ENCODE results near the gene NCOR1.

Gene NCOR1

GRCh38 chr17:16002708-16003260, 212.6 kb downstream of the NCOR1 start:
- Histone ChIP-seq H3K4me3 (ENCODE audit: low read length) (no peak overlapping the region), H4K20me1 (ENCODE audit: control insufficient read depth, insufficient read depth, low read depth, low read length) (peaks cover 19% of the 10 kb centered on the region)

GRCh38 chr17:16001226-16001897, 214.0 kb downstream of the NCOR1 start:
- Histone ChIP-seq H3K9me2 (replicated peaks; ENCODE audit: control insufficient read depth, low read length) (no peaks in the 10 kb centered on the region), H3K27ac (ENCODE audit: low read depth, low read length) (no peak overlapping the region), H3K36me3 (ENCODE audit: control insufficient read depth, low read length) (peaks cover 64% of the 10 kb centered on the region), H3K9me3 (ENCODE audit: control insufficient read depth, insufficient read depth, low read length) (no peaks in the 10 kb centered on the region), H3K79me2 (ENCODE audit: control insufficient read depth, low read length) (peaks cover 54% of the 10 kb centered on the region), H3K4me1 (ENCODE audit: control insufficient read depth, low read length) (peaks cover 21% of the 10 kb centered on the region), H3K27me3 (ENCODE audit: control insufficient read depth, low read length) (no peaks in the 10 kb centered on the region), H3K4me3 (ENCODE audit: low read length) (peak overlapping the region; percentile 96), H3F3A (ENCODE audit: control insufficient read depth, insufficient read depth) (peaks cover 10% of the 10 kb centered on the region), H3K4me2 (ENCODE audit: low read length) (peak overlapping the region; percentile 62), H4K20me1 (ENCODE audit: control insufficient read depth, insufficient read depth, low read depth, low read length) (peaks cover 19% of the 10 kb centered on the region)
- TF ChIP-seq CTCF (IDR thresholded peaks at IDR 0.05; ENCODE audit: low read depth, low read length, poor library complexity, severe bottlenecking) (no peak), EZH2phosphoT487 (IDR thresholded peaks at IDR 0.05; ENCODE audit: borderline replicate concordance, low read length) (no peak)

More at GRCh38 chr17:16002708-16003260, 212.6 kb downstream of the NCOR1 start:
- H3K4me2 ChIP-seq (ENCODE audit: low read length) = no peak overlapping the region
- peaks cover 78% of the 10 kb centered on the region for H3K36me3 ChIP-seq (ENCODE audit: control insufficient read depth, low read length)
- H3K27ac ChIP-seq (ENCODE audit: low read depth, low read length) = no peak overlapping the region
- H3K9me3 ChIP-seq (ENCODE audit: control insufficient read depth, insufficient read depth, low read length) = no peaks in the 10 kb centered on the region
- H3K79me2 ChIP-seq (ENCODE audit: control insufficient read depth, low read length) = peaks cover 48% of the 10 kb centered on the region
- no peaks in the 10 kb centered on the region for H3K27me3 ChIP-seq (ENCODE audit: control insufficient read depth, low read length)
- peaks cover 10% of the 10 kb centered on the region for H3F3A ChIP-seq (ENCODE audit: control insufficient read depth, insufficient read depth)
- peaks cover 19% of the 10 kb centered on the region for H3K4me1 ChIP-seq (ENCODE audit: control insufficient read depth, low read length)
- no peaks in the 10 kb centered on the region for H3K9me2 ChIP-seq (replicated peaks; ENCODE audit: control insufficient read depth, low read length)
- no peak for TF ChIP-seq CTCF (IDR thresholded peaks at IDR 0.05; ENCODE audit: low read depth, low read length, poor library complexity, severe bottlenecking)
- no peak for TF ChIP-seq EZH2phosphoT487 (IDR thresholded peaks at IDR 0.05; ENCODE audit: borderline replicate concordance, low read length)

- no peaks in the 10 kb centered on the region for H3K27me3 ChIP-seq (ENCODE audit: control insufficient read depth, low read length)
- H3K4me2 ChIP-seq (ENCODE audit: low read length) = peak overlapping the region; percentile 62
- H3K79me2 ChIP-seq (ENCODE audit: control insufficient read depth, low read length) = peaks cover 57% of the 10 kb centered on the region
- H3K36me3 ChIP-seq (ENCODE audit: control insufficient read depth, low read length) = peaks cover 53% of the 10 kb centered on the region
- peak overlapping the region; percentile 96 for H3K4me3 ChIP-seq (ENCODE audit: low read length)
- peak overlapping the region; percentile 78 for H3K27ac ChIP-seq (ENCODE audit: low read depth, low read length)
- H3K9me3 ChIP-seq (ENCODE audit: control insufficient read depth, insufficient read depth, low read length) = no peaks in the 10 kb centered on the region
- TF ChIP-seq CTCF (IDR thresholded peaks at IDR 0.05; ENCODE audit: low read depth, low read length, poor library complexity, severe bottlenecking) (peak; percentile 18), EZH2phosphoT487 (IDR thresholded peaks at IDR 0.05; ENCODE audit: borderline replicate concordance, low read length) (no peak)
- peaks cover 10% of the 10 kb centered on the region for H3F3A ChIP-seq (ENCODE audit: control insufficient read depth, insufficient read depth)
- H3K4me1 ChIP-seq (ENCODE audit: control insufficient read depth, low read length) = peaks cover 21% of the 10 kb centered on the region
- peaks cover 19% of the 10 kb centered on the region for H4K20me1 ChIP-seq (ENCODE audit: control insufficient read depth, insufficient read depth, low read depth, low read length)
- H3K9me2 ChIP-seq (replicated peaks; ENCODE audit: control insufficient read depth, low read length) = no peaks in the 10 kb centered on the region
Measured at GRCh38 chr17:15999974-16000827, 215.1 kb downstream of the NCOR1 start.
